PC-3 (cell line): ENCODE results near the gene TRPC1. TPM values are rescaled to one million over a fixed set of nuclear protein-coding genes. Genes with fewer than 3 reads are reported as not detected.
A peak's percentile ranks its signal among the peaks of the same experiment; 100 is the strongest.

Source experiments
- ATAC-seq: fragments of 200-7000 bp; cut with Tn5 transposase; 2 replicates; pipeline ENCODE4 v1.9.1; 2020; ENCODE audit warnings: mild to moderate bottlenecking, moderate library complexity
- BruUV-seq: library from RNA; stranded (reverse); fragments of 400-500 nt; replicated peaks from 2 replicates; lab custom pipeline; 2021; lab: Mats Ljungman, UMichigan
- CTCF ChIA-PET: fragments of 300-600 bp; sonication (Branson Sonifier 250); formaldehyde crosslinking; loops from one replicate; lab custom pipeline; 2022; ENCODE audit warnings: antibody characterized with exemption; lab: Charles Lee
- POLR2A ChIA-PET: fragments of 300-600 bp; sonication (Branson Sonifier 250); formaldehyde crosslinking; loops from one replicate; lab custom pipeline; 2022; ENCODE audit warnings: antibody characterized with exemption; ENCODE audit not compliant: unreplicated experiment; lab: Charles Lee
- DNase-seq: peaks from one replicate; pipeline ENCODE4 v3.0.0-alpha.2; 2015
- H2AFZ ChIP-seq: fragments of 300-600 bp; sonication (generic); 2 replicates; pipeline ENCODE4 v1.6.0; 2016; ENCODE audit warnings: antibody characterized with exemption, low read length
- H3F3A ChIP-seq: fragments of 300-600 bp; sonication (generic); one replicate; pipeline ENCODE4 v1.6.0; 2017; ENCODE audit warnings: antibody characterized with exemption, low read length, control low read depth, mild to moderate bottlenecking; ENCODE audit not compliant: unreplicated experiment
- H3K27ac ChIP-seq: fragments of 300-600 bp; sonication (generic); 2 replicates; pipeline ENCODE4 v1.5.1; 2016; ENCODE audit warnings: mild to moderate bottlenecking, low read length
- H3K27me3 ChIP-seq: fragments of 300-600 bp; sonication (generic); 2 replicates; pipeline ENCODE4 v1.6.1; 2016; ENCODE audit warnings: low read length, mixed read lengths
- H3K36me3 ChIP-seq: fragments of 300-600 bp; sonication (generic); 2 replicates; pipeline ENCODE4 v1.6.1; 2016; ENCODE audit warnings: low read depth, mixed run types, low read length, mixed read lengths
- H3K4me1 ChIP-seq: fragments of 300-600 bp; sonication (generic); 2 replicates; pipeline ENCODE4 v1.5.1; 2016; ENCODE audit warnings: low read length; ENCODE audit not compliant: insufficient read depth
- H3K4me2 ChIP-seq: fragments of 300-600 bp; sonication (generic); 2 replicates; pipeline ENCODE4 v1.6.0; 2016; ENCODE audit warnings: low read length
- H3K4me3 ChIP-seq: fragments of 300-600 bp; sonication (generic); 2 replicates; pipeline ENCODE4 v1.5.1; 2016; ENCODE audit warnings: mild to moderate bottlenecking, low read length, mixed read lengths
- H3K79me2 ChIP-seq: fragments of 300-600 bp; sonication (generic); 2 replicates; pipeline ENCODE4 v1.6.1; 2017; ENCODE audit warnings: low read length, mixed read lengths
- H3K9ac ChIP-seq: fragments of 300-600 bp; sonication (generic); 2 replicates; pipeline ENCODE4 v1.6.0; 2016; ENCODE audit warnings: mild to moderate bottlenecking, low read length
- H3K9me2 ChIP-seq: fragments of 300-600 bp; sonication (generic); replicated peaks from 2 replicates; pipeline ENCODE4 v1.6.1; 2016; ENCODE audit warnings: mixed run types, low read length, mixed read lengths
- H3K9me3 ChIP-seq: fragments of 300-600 bp; sonication (generic); 2 replicates; pipeline ENCODE4 v1.6.1; 2016; ENCODE audit warnings: low read length, mixed read lengths
- H4K20me1 ChIP-seq: fragments of 300-600 bp; sonication (generic); 2 replicates; pipeline ENCODE4 v1.6.1; 2016; ENCODE audit warnings: low read length, mixed read lengths
- CTCF ChIP-seq: fragments of 300-600 bp; sonication (generic); conservative IDR thresholded peaks from 2 replicates; pipeline ENCODE4 v1.5.1; 2017; ENCODE audit warnings: antibody characterized with exemption, low read depth, mild to moderate bottlenecking, low read length
- EZH2 ChIP-seq: fragments of 300-600 bp; sonication (generic); IDR thresholded peaks from one replicate; pipeline ENCODE4 v1.6.1; 2017; ENCODE audit warnings: antibody characterized with exemption, mild to moderate bottlenecking, low read length; ENCODE audit not compliant: unreplicated experiment
- EZH2phosphoT487 ChIP-seq: fragments of 300-600 bp; sonication (generic); IDR thresholded peaks from 2 replicates; pipeline ENCODE4 v1.6.1; 2018; ENCODE audit warnings: mild to moderate bottlenecking, antibody characterized with exemption, low read length, borderline replicate concordance
- intact Hi-C: fragments of 100-400 bp; cut with micrococcal nuclease; formaldehyde crosslinking; loops from 2 replicates; pipeline ENCODE4 v1.9.0; 2023
- total RNA-seq: library from RNA; depleted of rRNA; stranded (reverse); fragments of >200 nt; gene quantifications from 2 replicates; pipeline ENCODE4 v1.2.3, GENCODE V29; 2014

TRPC1 gene
- total RNA-seq, 1 experiment from 2014 or later, result 1.7 TPM

- peak; percentile 10 for DNase-seq
- CTCF ChIA-PET, result no interaction called here
Observed at GRCh38 chr3:142779591-142779990, 55.8 kb downstream of the TRPC1 start.

GRCh38 chr3:142782616-142783015 lies 58.8 kb downstream of the TRPC1 start:
- no peak for ATAC-seq
- Histone ChIP-seq H3K4me2 (no peak overlapping the region), H3K9me3 (no peaks in the 10 kb centered on the region), H3K4me1 (no peaks in the 10 kb centered on the region; the same call in 1 of the 2 replicates), H3K79me2 (no peaks in the 10 kb centered on the region), H3K4me3 (no peak overlapping the region), H3K27ac (no peak overlapping the region), H4K20me1 (no peaks in the 10 kb centered on the region), H3K27me3 (no peaks in the 10 kb centered on the region), H2AFZ (no peak overlapping the region), H3F3A (no peaks in the 10 kb centered on the region), H3K36me3 (no peaks in the 10 kb centered on the region), H3K9me2 (no peaks in the 10 kb centered on the region), H3K9ac (no peak overlapping the region)
- TF ChIP-seq CTCF (no peak), EZH2phosphoT487 (no peak)
- DNase-seq, result no peak
- POLR2A ChIA-PET, result no interaction called here
- BruUV-seq, result no TSS peak
- intact Hi-C loops, result no loop called here
- CTCF ChIA-PET, result no interaction called here

More at GRCh38 chr3:142779591-142779990, 55.8 kb downstream of the TRPC1 start:
- TF ChIP-seq EZH2, result no peak
- H3K79me2 ChIP-seq, result no peaks in the 10 kb centered on the region
- no TSS peak for BruUV-seq
- POLR2A ChIA-PET, result interaction anchor here (0.6 kb wide), 1 partner anchor 320 kb away, joined by 3 read pairs; no protein-coding TSS in a partner anchor
- no peak overlapping the region for H3K4me2 ChIP-seq
- peak; percentile 40; the same call in 1 of the 2 replicates for ATAC-seq
- H3K4me3 ChIP-seq, result no peak overlapping the region
- H3K9ac ChIP-seq, result no peak overlapping the region
- intact Hi-C loops, result no loop called here
- no peaks in the 10 kb centered on the region for H4K20me1 ChIP-seq
- H3K36me3 ChIP-seq, result no peaks in the 10 kb centered on the region
- H3K27me3 ChIP-seq, result no peaks in the 10 kb centered on the region
- 0 out of 2 replicates have a peak overlapping the region, but pooled peaks have one; percentile 7 for H3K27ac ChIP-seq
- no peak overlapping the region for H2AFZ ChIP-seq
- no peaks in the 10 kb centered on the region for H3K9me3 ChIP-seq
- H3K9me2 ChIP-seq, result no peaks in the 10 kb centered on the region
- H3K4me1 ChIP-seq, result no peaks in the 10 kb centered on the region; the same call in 1 of the 2 replicates
- H3F3A ChIP-seq, result no peaks in the 10 kb centered on the region

- no peak overlapping the region for H3K27ac ChIP-seq
- BruUV-seq, result no TSS peak
- intact Hi-C loops, result no loop called here
- H3K9me2 ChIP-seq, result no peaks in the 10 kb centered on the region
- no peak overlapping the region for H3K4me3 ChIP-seq
- ATAC-seq, result no peak
- H3K4me1 ChIP-seq, result no peaks in the 10 kb centered on the region; the same call in 1 of the 2 replicates
- no peaks in the 10 kb centered on the region for H3K9me3 ChIP-seq
- no peak overlapping the region for H3K9ac ChIP-seq
- no peaks in the 10 kb centered on the region for H3K79me2 ChIP-seq
- no peaks in the 10 kb centered on the region for H4K20me1 ChIP-seq
- H3F3A ChIP-seq, result no peaks in the 10 kb centered on the region
- CTCF ChIA-PET, result no interaction called here
- POLR2A ChIA-PET, result no interaction called here
- no peak for DNase-seq
- no peak overlapping the region for H3K4me2 ChIP-seq
- H3K27me3 ChIP-seq, result no peaks in the 10 kb centered on the region
- no peak for TF ChIP-seq EZH2phosphoT487
- no peak for TF ChIP-seq CTCF
- TF ChIP-seq EZH2, result no peak
- no peaks in the 10 kb centered on the region for H3K36me3 ChIP-seq
- H2AFZ ChIP-seq, result no peak overlapping the region
Observed at GRCh38 chr3:142784228-142784627, 60.4 kb downstream of the TRPC1 start.
